Measurements from ENCODE around the gene CLPTM1L.
"Not testable (repeated sequence)": the region's sequence is repeated elsewhere in the genome, so short reads cannot be mapped to it uniquely, and the experiment has no call there.

The CLPTM1L gene

GRCh38 chr5:1294835-1295649, 49.9 kb downstream of the CLPTM1L start, which contains the start of gene TERT:
Gene TERT (minus strand): TSS chr5:1295068. CDS start chr5:1294989, 79 bp downstream.
- peak in 1 of 56 donors; percentile 9 for DNase-seq

DNA sequence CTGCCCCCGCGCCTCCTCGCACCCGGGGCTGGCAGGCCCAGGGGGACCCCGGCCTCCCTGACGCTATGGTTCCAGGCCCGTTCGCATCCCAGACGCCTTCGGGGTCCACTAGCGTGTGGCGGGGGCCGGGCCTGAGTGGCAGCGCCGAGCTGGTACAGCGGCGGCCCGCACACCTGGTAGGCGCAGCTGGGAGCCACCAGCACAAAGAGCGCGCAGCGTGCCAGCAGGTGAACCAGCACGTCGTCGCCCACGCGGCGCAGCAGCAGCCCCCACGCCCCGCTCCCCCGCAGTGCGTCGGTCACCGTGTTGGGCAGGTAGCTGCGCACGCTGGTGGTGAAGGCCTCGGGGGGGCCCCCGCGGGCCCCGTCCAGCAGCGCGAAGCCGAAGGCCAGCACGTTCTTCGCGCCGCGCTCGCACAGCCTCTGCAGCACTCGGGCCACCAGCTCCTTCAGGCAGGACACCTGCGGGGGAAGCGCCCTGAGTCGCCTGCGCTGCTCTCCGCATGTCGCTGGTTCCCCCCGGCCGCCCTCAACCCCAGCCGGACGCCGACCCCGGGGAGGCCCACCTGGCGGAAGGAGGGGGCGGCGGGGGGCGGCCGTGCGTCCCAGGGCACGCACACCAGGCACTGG, 50.6 kb downstream of the CLPTM1L start:
- no peak for DNase-seq

GRCh38 chr5:1293416-1294205, 51.3 kb downstream of the CLPTM1L start:
- DNase-seq: no peak

- no peak for DNase-seq
Observed at GRCh38 chr5:1292846-1293415, 52.0 kb downstream of the CLPTM1L start.

- no peak for DNase-seq
Observed at GRCh38 chr5:1292139-1292538, 52.8 kb downstream of the CLPTM1L start.

- DNase-seq: no peak
Observed at GRCh38 chr5:1291611-1292080, 53.3 kb downstream of the CLPTM1L start.

- DNase-seq: not testable (repeated sequence)
Observed at GRCh38 chr5:1290956-1291355, 53.9 kb downstream of the CLPTM1L start.

DNA sequence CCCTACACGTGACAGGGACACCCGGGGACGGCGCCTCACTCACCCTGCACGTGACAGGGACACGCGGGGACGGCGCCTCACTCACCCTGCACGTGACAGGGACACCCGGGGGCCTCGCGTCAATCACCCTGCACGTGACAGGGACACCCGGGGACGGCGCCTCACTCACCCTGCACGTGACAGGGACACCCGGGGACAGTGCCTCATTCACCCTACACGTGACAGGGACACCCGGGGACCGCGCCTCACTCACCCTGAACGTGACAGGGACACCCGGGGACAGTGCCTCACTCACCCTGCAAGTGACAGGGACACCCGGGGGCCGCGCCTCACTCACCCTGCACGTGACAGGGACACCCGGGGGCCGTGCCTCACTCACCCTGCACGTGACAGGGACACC, 55.3 kb downstream of the CLPTM1L start:
- DNase-seq: not testable (repeated sequence)

DNA sequence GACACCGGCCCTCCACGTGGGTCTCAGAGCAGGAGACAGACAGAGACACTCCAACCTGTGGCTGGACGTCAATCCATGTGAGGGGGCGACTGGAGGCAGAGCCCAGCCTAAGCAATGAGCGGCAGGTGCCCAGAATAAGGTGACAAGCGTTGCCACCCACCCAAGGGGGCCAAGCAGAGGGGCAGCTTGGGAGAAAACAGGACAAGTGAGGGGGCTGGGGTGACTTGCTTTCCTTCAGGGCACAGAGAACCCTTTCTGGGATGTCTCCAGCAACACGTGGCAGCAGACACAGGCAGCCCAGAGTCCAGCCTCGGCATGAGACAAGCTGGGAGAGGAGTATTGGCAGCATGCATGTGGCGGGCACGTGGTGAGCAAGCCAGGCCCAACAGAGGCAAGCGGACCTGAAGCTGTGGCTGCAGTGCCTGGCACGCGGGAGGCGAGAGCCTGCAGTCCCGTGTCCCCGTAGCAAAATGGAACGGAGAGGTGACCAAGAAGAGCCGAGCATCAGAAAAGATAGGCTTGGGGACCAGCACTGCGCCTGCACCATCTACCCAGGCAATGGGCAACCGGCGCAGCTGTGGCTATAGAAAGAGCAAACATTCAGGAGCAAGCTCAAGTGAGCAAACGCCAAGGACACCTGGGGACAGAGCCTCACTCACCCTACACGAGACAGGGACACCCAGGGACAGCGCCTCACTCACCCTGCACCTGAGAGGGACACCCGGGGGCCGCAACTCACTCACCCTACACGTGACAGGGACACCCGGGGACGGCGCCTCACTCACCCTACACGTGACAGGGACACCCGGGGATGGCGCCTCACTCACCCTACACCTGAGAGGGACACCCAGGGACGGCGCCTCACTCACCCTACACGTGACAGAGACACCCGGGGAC, 56.2 kb downstream of the CLPTM1L start:
- no peak for DNase-seq

DNA sequence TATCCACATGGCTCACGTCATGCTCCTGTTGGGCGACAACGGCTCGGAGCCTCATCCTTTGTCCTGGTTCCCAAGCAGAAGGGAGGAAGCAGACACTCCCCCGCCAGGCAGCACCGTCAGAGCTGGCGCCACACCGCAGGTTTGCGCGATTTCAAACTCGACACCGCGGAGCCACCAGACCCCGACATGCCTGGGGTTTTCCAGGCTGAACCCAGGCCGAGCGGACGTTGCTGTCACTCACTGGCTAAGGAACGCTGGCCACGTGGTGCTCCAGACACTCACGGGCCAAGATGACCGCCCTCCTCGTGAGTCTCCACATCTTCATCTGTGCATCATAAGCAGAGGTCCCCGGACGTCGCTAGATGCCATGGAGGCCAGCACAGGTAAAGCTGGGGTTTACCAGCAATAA, 59.0 kb downstream of the CLPTM1L start:
- no peak for DNase-seq

GRCh38 chr5:1285141-1285540, 59.8 kb downstream of the CLPTM1L start:
- no peak for DNase-seq

DNA sequence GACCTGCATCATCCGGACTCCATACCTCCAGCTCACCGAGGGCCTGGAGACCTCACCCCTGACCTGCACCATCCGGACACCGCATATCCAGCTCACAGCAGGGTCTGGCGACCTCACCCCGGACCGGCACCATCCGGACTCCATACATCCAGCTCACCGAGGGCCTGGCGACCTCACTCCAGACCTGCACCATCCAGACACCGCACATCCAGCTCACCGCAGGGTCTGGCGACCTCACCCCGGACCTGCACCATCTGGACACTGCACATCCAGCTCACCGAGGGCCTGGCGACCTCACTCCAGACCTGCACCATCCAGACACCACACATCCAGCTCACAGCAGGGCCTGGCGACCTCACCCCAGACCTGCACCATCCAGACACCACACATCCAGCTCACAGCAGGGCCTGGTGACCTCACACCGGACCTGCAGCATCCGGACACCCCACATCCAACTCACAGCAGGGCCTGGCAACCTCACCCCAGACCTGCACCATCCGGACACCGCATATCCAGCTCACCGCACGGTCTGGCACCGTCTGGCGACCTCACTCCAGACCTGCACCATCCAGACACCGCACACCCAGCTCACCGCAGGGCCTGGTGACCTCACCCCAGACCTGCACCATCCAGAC, 60.4 kb downstream of the CLPTM1L start:
- DNase-seq: not testable (repeated sequence)

DNA sequence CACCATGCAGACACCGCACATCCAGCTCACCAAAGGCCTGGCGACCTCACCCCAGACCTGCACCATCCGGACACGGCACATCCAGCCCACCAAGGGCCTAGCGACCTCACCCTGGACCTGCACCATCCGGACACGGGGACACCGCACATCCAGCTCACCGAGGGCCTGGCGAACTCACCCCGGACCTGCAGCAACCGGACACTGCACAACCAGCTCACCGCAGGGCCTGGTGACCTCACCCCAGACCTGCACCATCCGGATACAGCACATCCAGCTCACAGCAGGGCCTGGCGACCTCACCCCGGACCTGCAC, 61.2 kb downstream of the CLPTM1L start:
- not testable (repeated sequence) for DNase-seq

DNA sequence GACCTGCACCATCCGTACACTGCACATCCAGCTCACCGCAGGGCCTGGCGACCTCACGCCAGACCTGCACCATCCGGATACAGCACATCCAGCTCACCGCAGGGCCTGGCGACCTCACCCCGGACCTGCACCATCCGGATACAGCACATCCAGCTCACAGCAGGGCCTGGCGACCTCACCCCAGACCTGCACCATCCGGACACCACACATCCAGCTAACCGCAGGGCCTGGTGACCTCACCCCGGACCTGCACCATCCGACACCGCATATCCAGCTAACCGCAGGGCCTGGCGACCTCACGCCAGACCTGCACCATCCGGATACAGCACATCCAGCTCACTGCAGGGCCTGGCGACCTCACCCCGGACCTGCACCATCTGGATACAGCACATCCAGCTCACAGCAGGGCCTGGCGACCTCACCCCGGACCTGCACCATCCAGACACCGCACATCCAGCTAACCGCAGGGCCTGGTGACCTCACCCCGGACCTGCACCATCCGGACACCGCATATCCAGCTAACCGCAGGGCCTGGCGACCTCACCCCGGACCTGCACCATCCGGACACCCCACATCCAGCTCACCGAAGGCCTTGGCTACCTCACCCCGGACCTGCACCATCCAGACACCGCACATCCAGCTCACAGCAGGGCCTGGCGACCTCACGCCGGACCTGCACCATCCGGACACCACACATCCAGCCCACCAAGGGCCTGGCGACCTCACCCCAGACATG, 61.7 kb downstream of the CLPTM1L start:
- DNase-seq: not testable (repeated sequence)

DNA sequence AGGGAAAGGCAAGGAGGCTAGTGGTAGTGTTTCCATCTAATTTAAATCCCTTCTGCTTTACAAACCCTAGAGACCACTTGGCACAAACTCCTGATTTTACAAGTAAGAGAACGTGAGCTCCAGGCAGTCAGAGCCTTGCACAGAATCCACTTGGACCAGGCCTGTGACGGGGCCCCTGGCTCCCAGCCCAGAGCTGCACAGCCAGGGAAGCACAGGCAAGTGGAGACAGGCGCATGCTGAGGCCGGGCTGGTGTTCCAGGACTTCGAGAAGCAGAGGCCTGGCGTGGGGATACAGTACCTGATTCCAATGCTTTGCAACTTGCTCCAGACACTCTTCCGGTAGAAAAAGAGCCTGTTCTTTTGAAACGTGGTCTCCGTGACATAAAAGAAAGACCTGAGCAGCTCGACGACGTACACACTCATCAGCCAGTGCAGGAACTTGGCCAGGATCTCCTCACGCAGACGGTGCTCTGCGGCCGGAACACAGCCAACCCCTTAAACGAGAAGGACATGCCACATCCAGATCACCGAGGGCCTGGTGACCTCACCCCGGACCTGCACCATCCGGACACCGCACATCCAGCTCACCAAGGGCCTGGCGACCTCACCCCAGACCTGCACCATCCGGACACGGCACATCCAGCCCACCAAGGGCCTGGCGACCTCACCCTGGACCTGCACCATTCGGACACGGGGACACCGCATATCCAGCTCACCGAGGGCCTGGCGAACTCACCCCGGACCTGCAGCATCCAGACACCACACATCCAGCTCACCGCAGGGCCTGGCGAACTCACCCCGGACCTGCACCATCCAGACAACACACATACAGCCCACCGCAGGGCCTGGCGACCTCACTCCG, 62.5 kb downstream of the CLPTM1L start:
- DNase-seq: no peak

DNA sequence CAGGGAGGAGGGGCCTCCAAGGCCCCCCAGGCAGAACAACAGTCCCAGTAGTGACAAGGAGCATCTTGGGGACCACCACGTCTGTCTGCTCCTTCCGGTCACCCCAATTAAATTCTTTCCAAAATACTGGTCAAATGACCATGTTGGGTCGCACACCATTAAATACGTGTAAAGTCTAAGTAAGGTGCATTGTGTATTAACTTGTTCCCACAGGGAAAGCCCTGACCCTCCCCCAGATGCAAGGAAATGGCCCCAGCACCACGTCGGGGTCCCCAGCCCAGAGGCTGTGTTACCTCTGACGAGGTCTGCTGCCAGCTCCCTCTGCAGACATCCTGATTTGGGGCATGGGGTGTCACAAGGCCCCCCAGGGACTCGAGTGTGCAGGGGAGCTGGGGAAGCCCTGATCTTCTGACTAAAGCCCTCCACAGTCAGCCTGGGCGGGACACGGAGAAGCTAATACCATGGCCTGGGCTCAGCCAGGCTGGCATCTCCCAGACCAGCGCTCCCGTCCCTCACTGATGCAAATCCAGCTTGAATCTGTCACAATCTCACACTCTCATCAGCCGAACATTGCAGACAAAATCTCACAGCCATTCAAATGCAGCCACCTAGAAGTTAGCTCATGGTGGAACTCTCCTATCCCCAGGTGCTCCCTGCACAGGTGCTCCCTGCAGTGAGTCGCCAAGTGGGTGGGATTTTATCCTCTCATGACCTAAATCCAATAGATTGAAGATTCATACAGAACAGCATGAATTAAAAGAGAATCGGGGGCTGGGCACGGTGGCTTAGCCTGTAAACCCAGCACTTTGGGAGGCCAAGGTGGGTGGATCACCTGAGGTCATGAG, 63.6 kb downstream of the CLPTM1L start:
- no peak for DNase-seq
